HG03442 (cell line): ENCODE measurements around the gene FCER2.

ENCODE experiments used
- ATAC-seq: cut with Tn5 transposase; IDR thresholded peaks from one replicate; pipeline ENCODE4 v1.9.1; 2021; ENCODE audit warnings: mild to moderate bottlenecking, moderate library complexity; ENCODE audit not compliant: unreplicated experiment

The FCER2 gene

DNA sequence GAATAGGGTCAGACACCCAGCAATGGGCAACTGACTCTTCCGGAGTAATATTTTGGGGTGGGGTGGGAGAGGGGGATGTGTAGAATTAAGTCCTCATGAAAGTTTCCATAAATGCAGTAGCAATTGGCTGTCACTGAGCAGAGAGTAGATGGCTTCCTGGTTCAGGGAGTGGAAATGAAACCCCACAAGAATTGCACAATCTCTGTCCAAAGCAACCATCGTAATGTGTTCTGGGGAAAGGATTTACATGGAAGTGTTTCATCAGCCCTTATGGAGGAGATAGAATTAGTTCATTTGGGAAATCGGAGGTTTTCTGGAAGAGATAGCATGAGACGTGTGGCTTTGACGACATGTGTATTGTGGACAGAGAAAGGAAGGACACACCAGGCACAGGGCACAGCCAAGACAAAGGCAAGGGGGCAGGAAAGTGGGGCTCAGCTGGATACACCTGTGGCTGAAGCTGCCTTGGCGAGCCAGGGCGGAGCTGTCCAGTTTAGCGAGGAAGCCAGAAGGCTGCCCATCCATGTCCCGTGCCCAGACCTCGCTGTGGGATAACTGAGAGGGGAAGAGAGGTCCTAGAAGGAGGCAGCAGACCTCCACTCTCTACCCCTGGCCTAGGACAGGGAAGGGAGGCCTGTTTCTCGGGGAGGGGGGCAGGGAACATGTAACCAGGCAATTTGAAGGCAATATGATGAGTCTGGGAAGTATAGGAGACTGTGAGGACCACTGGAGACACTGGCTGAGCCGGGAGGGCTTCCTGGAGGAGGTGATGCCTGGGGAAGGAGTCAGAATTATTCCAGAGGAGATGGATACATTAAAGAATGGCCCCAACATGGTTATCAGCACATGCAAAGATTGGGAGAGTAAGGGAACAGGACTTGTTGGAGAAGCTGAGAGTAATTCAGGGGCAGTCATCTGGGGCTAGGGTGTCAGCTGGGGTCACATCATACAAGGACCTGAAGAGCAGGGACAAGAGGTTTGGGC lies 32.6 kb upstream of the FCER2 start:
- ATAC-seq = no peak

DNA sequence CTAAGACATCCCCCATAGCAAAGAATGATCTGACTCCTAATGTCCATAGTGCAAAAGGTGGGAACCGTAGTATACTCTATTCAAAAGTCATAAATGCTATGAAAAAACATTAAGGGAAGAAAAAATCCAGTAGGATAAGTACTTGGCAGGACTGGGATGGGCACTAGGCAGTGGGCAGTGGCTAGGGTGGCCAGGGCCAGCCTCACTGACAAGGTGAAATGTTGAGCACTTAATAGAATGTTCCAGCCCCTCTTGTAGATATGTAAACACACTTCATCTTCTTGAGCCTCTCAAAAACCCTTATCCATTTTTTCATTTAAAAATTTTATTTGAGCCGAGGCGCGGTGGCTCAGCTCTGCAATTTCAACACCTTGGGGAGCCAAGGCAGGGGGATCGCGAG lies 31.4 kb upstream of the FCER2 start:
- ATAC-seq = no peak

DNA sequence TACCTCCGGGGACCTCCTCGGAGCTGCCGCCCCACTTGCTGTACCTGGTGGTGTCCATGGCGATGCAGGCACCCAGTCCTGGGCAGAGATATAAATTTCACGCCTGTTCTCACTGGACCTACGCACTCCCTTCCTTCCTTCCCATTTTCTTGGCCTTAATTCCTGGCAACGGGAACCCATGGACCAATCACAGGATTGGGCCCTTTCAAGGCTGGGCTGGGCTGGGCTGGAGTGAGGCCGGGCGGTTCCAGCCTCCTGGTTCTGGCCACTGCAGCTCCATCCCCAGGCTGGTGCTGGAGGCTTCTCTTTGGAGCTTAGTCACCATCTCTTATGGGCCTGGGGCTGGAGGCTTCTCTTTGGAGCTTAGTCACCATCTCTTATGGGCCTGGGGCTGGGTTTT lies 30.1 kb upstream of the FCER2 start, which contains the start of gene CLEC4G:
TSS of gene CLEC4G (minus strand) at position 66 of the 400 bp plus-strand sequence. CDS start at position 58, 8 bp downstream.
- no peak for ATAC-seq

DNA sequence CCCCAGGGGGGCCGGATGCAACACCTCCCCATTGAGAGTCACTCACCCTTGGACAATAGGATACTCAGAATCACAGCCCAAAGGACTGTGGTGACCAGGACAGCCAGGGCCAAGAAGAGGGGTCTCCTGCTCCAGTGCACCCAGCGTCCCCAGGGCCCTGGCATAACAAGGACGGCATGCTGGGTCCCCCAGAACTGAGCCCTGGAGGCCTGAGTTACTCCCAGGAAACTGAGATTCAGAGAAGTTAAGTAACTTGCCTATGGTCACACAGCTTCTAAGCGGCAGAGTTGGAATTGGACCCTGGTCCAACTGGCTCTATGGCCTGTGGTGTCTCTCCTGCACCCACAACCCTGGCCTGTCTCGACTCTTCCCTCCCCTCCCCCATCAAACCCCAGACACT lies 29.7 kb upstream of the FCER2 start:
- no peak for ATAC-seq

DNA sequence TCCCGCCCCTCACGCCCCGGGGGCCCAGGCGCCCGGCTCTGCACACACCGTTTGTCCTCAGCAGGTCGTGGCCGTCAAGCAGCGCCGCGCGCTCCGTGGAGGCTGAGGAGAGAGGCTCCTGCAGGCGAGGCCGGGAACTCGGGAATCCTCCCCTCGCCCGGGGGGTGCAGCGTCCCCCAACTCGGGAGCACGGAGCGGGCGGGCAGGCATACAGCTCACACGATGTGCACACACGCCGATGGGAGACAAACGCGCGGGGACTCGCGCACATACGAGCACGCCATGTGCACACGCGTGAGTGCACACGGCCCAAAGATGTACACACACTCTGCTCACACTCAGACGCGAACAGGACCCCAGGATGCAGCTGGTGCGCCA lies 29.3 kb upstream of the FCER2 start:
- ATAC-seq = no peak

DNA sequence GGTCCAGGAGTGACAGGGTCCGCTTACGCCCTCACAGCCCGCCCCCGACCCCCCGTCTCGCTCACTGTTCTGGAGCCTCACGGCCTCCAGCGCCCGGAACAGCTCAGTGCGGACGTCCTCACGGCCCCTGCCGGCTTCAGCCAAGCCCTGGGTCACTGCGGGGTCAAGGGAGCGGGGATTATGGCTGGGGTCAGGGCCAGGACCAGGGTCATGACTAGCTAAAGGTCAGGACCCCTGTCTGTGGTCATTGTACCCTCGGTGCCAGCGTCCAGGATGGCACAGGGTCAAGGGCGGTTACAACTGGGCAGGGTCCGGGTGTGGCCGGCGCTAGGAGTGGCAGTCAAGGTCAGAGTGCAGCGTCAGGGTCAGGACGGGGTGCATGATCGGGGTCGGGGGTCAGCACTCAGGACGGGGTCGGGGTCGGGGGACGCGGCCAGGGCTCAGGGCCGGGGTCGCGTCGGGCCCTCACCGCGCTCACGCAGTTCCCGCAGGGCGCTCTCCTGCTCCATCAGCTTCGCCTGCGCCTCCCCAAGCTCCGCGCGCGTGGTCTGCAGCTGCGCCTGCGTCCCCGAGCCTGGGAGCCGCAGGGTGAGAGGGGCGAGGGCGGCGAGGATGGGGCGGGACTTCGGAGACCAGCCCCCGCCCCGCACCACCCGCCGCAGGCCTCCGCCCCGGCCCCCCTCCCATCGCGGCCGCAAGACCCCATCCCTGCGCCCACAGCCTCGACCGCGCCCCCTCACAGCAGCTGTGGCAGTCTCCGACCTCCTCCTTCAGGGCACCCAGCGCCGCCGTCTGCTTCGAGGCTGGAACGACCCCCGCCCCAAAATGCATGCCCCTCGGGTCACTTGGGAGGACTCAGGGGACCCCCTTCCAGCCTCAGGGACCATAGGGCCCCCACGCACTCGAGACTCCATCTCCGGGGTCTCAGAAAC lies 28.6 kb upstream of the FCER2 start:
- ATAC-seq = no peak

DNA sequence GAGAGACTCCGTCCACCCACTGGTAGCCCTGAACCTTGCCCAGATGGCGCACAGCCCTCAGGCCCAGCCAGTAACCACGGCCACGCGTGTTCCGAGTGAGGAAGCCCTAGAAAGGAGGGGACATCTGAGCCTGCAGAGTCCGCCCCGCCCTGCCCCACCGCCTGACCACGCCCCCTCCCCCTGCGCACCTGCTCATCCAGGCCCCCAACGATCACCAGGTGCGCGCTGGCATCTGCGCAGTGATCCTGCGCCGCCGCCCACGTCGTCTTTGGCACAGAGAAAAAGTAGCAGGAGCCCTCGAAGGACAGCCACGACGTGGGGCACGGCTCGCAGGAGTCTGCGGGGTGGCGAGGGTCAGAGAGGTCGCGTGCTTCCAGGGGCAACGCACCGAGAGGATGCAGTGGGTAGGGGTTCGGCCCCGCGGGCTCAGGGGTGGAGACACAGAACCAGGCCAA lies 27.9 kb upstream of the FCER2 start:
- no peak for ATAC-seq

DNA sequence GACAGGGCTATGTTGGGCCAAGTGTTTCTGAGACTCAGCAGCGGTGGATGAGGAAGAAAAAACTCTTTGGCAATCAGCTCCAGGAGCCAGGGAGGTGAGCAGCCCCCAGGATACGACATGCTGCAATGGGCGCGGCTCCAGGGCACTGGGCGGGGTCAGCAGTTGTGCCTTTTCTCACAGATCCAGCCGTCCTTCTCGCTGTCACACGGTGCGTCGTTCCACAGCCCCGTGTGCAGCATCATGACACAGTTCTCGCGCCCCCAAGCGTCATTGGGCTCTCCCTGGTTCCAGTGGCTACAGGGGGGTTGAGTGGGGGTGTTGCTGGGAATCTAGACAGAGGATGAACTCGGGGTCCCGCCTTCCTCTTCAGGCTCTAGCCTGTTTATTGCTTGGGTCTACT lies 27.3 kb upstream of the FCER2 start:
- ATAC-seq = no peak

DNA sequence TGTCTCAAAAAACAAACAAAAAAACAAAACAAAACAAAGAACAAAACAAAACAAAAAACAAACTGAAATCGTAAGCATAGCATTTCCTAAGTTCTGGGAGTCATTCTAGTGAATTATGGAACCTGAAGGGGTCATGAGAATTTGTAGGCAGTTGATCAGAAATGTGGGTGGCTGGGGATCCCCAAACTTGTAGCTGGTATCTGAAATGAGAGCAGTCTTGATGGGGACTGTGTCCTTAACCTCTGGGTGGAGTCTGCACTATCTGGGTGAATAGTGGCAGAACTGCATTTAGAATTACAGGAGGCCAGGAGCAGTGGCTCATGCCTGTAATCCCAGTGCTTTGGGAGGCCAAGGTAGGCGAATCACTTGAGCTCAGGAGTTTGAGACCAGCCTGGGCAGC lies 23.9 kb upstream of the FCER2 start:
- ATAC-seq = no peak

DNA sequence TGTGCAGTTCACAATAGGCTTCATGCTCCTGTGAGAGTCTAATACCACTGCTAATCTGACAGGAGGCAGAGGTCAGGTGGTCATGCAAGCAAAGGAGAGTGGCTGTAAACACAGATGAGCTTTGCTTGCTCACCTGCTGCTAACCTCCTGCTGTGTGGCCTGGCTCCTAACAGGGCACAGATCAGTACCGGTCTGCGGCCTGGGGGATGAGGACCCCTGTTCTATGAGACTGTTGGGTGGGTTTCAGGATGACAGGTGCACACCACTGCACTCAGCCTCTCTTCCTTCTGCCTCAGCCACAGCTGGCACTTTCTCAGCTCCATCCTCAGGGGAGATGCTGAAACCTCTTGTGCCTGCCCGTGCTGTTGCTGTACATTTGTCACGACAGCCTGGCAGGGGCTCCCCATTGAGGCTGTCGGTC lies 20.3 kb upstream of the FCER2 start:
- no peak for ATAC-seq

DNA sequence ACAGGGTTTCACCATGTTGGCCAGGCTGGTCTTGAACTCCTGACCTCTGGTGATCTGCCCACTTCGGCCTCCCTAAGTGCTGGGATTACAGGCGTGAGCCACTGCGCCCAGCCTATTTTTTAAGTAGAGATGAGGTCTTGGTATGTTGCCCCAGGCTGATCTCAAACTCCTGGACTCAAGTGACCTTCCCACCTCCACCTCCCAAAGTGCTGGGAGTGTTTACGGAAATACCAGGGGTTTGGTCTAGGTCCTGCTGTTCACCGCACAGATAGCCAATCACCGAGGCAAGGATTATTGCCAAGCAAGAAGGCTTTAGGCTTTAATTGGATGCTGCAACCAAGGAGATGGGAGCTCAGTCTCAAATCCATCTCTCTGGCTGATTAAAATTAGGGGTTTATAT lies 18.4 kb upstream of the FCER2 start:
- ATAC-seq = no peak

DNA sequence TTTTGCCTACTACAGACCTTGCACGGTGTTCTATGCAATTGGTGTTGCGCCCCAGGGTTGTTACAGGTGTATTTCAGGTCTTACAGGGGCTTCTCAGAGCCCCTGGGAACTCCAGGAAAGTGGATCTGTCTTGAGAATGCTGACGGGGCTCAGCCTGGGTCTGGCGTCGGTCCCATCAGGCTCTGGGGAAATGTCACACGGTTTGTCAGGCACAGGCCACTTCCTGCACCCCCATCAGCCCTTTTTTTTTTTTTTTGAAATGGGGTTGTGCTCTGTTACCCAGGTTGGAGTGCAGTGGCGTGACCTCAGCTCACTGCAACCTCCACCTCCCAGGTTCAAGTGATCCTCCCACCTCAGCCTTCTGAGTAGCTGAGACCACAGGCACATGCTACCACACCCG lies 16.7 kb upstream of the FCER2 start:
- no peak for ATAC-seq

DNA sequence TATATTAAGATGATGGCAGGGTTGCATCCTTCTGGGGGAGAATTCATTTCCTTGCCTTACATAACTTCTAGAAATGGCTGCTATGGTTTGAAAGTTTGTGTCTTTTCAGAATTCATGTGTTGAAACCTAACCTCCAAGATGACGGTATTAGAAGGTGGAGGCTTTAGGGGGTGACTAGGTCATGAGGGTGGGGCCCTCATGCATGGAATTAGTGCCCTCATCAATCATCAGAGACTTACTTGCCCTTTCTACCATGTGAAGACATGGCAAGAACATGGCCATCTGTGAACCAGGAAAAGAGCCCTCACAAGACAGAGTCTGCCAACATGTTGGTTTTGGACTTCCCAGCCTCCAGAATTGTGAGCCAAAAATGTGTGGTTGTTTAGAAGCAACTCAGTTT lies 14.8 kb upstream of the FCER2 start:
- no peak for ATAC-seq

DNA sequence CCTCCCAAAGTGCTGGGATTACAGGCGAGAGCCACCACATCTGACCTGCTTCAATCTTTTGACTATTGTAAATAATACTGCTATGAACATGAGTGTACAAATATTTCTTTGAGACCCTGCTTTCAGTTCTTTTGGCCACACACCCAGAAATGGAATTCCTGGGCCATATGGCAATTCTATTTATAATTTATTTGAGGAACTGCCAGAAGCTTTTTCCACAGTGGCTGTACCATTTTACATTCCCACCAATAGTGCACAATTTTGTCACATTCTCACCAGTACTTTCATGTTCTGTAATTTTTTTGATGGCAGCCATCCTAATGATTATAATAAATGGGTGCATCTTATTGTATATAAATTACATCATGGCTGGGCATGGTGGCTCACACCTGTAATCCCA lies 13.7 kb upstream of the FCER2 start:
- ATAC-seq = no peak

DNA sequence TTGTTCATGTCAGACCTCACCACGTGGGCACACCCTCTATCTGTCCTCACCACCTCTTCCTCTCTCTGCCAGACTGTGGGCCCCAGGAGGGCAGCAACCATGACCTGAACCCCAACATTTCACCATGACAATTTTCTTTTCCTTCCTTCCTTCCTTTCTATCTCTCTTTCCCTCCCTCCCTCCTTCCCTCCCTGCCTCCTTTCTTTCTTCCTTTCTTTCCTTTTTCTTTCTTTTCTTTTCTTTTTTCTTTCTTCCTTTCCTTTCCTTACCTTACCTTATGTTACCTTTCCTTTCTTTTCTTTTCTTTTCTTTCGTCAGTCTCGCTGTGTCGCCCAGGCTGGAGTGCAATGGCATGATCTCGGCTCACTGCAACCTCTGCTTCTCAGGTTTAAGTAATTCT lies 8.7 kb upstream of the FCER2 start:
- no peak for ATAC-seq

DNA sequence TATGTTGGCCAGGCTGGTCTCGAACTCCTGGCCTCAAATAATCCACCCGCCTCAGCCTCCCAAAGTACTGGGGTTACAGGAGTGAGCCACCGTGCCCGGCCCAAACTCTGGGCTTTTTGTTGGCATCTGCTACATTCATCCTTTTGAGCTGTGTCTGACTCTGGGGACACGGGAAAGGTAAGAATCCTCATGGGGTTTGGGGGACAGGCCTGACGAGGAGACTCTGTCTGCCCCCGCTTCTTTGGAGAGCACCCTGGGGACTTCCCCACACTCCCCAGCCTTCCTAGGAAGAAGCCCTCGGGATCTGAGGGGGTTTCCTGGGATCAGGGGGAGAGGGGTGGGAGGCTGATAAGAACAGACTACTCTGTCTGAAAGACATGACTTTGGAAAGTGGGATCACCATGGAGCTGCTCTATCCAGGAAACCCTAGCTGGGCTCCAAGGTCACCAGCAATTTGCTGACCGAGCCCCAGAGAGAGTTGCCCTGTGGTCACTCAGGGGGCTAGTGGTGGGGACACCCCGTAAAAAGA lies 8.1 kb upstream of the FCER2 start:
- no peak for ATAC-seq

DNA sequence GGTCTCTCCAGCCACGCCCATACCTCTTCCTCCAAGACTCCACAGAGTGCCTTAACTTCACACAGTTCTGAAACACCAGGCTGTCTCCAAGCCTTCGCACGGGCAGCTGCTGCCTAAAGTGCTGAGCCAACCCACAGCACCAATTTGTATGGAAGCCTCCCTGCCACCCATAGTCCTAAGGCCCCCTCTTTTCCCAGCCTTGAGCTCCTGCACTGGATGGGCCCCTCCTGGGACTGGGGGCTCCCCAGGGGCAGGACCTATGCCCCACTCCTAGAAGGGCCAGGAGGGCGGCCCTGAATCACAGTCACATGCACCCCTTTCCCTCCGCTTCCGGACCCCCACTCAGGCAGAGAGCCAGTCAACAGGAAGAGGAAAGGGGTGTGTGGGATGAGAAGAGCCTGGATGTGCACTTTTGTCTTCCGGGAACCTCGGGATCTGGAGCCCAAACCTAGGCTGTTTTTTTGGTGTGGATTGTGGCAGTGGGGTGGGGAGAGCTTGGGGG lies 5.1 kb upstream of the FCER2 start:
- ATAC-seq = no peak

DNA sequence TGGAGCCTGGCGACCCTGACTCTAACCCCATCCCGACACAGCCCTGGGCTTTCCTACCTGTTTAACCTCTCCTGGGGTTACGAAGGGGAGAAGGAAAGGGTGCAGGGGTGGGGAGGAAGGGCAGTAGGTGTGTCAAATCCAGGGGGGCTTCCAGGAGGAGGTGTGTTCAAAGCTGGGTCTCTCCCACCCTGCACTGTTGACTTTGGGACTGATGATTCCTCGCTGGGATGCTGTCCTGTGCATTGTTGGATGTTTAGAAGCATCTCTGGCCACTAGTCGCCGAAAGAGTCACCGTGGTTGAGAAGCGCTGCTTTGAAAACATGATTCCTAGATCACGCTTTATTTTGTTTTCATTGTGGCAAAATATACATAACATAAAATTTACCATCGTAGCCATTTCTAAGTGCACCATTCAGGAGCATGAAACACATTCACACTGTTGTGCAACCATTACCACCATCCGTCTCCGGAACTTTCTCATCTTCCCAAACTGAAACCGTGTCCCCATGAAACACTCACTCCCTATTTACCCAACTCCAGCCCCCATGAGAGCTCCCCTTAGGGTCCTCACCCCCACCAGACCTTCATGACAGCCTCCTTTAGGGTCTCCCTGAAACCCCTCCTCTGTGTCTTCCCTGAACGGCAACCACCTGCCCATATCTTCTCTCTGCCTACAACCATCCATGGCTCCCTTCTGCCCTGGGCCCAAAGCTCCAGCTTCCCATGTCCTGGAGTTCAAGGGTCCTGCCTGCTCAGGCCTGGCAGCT lies 4.4 kb upstream of the FCER2 start:
- ATAC-seq = no peak

DNA sequence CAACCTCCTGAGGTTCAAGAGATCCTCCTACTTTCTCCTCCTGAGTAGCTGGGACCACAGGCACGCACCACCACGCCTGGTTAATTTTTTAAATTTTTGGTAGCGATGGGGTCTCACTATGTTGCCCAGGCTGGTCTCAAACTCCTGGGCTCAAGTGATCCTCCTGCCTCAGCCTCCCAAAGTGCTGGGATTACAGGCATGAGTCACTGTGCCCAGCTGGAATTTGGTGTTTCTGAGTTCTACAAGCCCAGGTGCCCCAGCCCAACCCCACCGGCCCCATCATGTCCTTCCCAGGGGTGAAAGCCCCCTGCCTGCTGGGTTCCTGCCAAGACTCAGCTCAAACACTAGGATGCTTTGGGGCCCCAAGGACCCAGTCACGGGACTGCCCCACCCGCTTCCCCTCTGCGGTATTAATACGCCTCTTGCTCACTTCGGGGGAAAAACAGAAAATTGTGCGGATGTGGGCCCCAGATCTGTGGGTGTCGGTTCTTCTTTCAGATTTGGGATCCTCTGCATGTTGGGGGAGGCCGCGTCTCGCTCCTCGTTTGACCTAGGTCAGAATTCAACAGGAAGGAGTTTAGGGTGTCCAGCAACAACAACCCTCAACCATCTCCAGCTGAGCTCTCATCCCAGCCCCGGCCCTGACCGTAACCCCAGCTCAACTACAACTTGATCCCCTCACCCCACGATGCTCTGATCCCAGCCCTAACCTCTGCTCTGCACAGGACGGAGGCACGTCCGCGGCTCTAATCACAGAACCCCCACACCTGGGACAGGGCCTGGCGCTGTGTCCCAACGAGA lies 3.7 kb upstream of the FCER2 start:
- no peak for ATAC-seq
